Astrocyte (in vitro differentiated cells and primary cell): ENCODE measurements around the gene RHO. TPM values are rescaled to one million over a fixed set of nuclear protein-coding genes. Genes with fewer than 3 reads are reported as not detected.

Source experiments
- DNase-seq: peaks from one replicate; pipeline ENCODE4 v3.0.0-alpha.2; 2010; ENCODE audit warnings: low read depth
- FAIRE-seq: peaks from 2 replicates; lab custom pipeline; 2011; peaks lifted over from hg19 to GRCh38; lab: Jason Lieb, UNC
- H2AFZ ChIP-seq: 2 replicates; pipeline ENCODE4 v1.6.0; 2012; ENCODE audit warnings: low read depth, low read length, inconsistent platforms
- H3K27ac ChIP-seq: 2 replicates; pipeline ENCODE4 v1.5.1; 2011; ENCODE audit warnings: low read depth, low read length, inconsistent platforms
- H3K27me3 ChIP-seq: 2 replicates; pipeline ENCODE4 v1.6.0; 2011; ENCODE audit warnings: low read length, inconsistent platforms; ENCODE audit not compliant: insufficient read depth
- H3K36me3 ChIP-seq: 2 replicates; pipeline ENCODE4 v1.5.1; 2011; ENCODE audit warnings: low read length, inconsistent platforms; ENCODE audit not compliant: insufficient read depth
- H3K4me1 ChIP-seq: 2 replicates; pipeline ENCODE4 v1.5.1; 2011; ENCODE audit warnings: low read length, inconsistent platforms; ENCODE audit not compliant: insufficient read depth
- H3K4me2 ChIP-seq: 2 replicates; pipeline ENCODE4 v1.6.0; 2012; ENCODE audit warnings: low read length, inconsistent platforms
- H3K4me3 ChIP-seq: 2 replicates; pipeline ENCODE4 v1.5.1; 2011; ENCODE audit warnings: low read depth, mild to moderate bottlenecking, low read length, inconsistent platforms; ENCODE audit not compliant: insufficient read depth
- H3K79me2 ChIP-seq: 2 replicates; pipeline ENCODE4 v1.6.0; 2012; ENCODE audit warnings: mild to moderate bottlenecking, low read length, inconsistent platforms; ENCODE audit not compliant: insufficient read depth
- H3K9ac ChIP-seq: 2 replicates; pipeline ENCODE4 v1.6.0; 2012; ENCODE audit warnings: mild to moderate bottlenecking, low read length, inconsistent platforms
- H3K9me3 ChIP-seq: 2 replicates; pipeline ENCODE4 v1.5.1; 2012; ENCODE audit warnings: low read depth, mild to moderate bottlenecking, low read length, inconsistent platforms; ENCODE audit not compliant: insufficient read depth
- H4K20me1 ChIP-seq: 2 replicates; pipeline ENCODE4 v1.6.0; 2012; ENCODE audit warnings: low read length, inconsistent platforms; ENCODE audit not compliant: insufficient read depth
- H3K27ac Mint-ChIP-seq: one replicate; pipeline ENCODE4 v1.8.0; 2021; ENCODE audit warnings: mild to moderate bottlenecking, mixed read lengths; ENCODE audit not compliant: unreplicated experiment
- H3K27me3 Mint-ChIP-seq: one replicate; pipeline ENCODE4 v1.8.0; 2021; ENCODE audit warnings: low read depth, mixed read lengths; ENCODE audit not compliant: unreplicated experiment
- H3K36me3 Mint-ChIP-seq: one replicate; pipeline ENCODE4 v1.8.0; 2021; ENCODE audit warnings: low read depth, mixed read lengths; ENCODE audit not compliant: unreplicated experiment
- H3K4me1 Mint-ChIP-seq: one replicate; pipeline ENCODE4 v1.8.0; 2021; ENCODE audit warnings: low read depth, mixed read lengths; ENCODE audit not compliant: unreplicated experiment
- H3K4me3 Mint-ChIP-seq: one replicate; pipeline ENCODE4 v1.8.0; 2021; ENCODE audit warnings: mild to moderate bottlenecking, moderate library complexity, mixed read lengths; ENCODE audit not compliant: unreplicated experiment
- H3K9me3 Mint-ChIP-seq: one replicate; pipeline ENCODE4 v1.8.0; 2021; ENCODE audit warnings: mild to moderate bottlenecking, mixed read lengths; ENCODE audit not compliant: unreplicated experiment
- EZH2 ChIP-seq: IDR thresholded peaks from 2 replicates; pipeline ENCODE4 v1.6.1; 2012; ENCODE audit warnings: mild to moderate bottlenecking, low read length, inconsistent platforms; ENCODE audit not compliant: insufficient read depth
- total RNA-seq: library from RNA; stranded (reverse); gene quantifications from 2 replicates; pipeline ENCODE4 v1.2.1, GENCODE V29; 2021
- TF ChIP-seq, protein P1 (sequence below): IDR thresholded peaks from 2 replicates; pipeline ENCODE4 v1.5.1; 2011; ENCODE audit warnings: low read depth, mild to moderate bottlenecking, inconsistent platforms, low read length, moderate library complexity; ENCODE audit not compliant: insufficient read depth

Gene RHO
- total RNA-seq, 1 donor from 2014 or later = not detected

DNA sequence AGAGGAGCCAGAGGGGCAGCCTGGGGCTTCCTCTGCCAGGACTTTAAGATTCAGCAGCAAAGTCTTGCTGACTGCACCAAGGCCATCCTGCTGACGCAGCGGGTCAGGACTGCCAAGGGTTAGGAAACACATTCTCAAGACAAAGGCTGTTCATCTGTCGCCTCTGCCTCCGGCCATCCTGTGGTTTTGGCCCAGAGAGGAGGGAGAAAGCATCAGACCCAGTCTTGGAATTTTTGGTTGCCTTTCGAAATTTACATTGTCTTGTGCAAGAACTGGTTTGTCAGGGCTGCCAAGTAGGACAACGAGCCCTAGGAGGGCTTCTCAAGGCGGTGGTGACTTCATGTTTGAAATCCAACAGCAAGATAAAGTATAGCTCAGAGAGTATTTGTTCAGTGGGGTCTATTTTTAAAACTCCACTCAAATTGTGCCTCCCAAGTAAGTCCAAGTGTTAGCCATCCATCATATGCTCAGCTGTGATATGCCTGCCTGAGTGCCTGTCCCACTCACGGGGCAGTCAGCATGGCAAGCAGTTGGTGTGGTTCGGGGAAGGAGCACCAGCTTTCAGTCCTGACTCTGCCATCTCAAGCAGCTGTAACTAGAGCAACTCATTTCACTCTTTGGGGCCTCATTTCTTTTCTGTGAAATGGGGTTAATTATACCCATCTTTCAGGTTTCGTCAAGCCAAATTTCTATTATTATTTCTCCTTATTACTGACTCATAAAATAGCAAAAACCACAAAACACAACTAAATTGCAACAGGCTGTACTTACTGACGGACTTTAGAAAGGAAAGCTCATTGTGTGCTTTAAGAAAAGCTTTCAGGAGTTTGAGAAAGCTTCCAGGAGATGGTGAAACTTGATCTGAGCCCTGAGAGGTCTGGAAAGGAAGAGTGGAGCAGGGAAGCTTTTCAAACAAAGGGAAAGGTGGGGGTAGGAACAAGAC, 42.4 kb upstream of the RHO start:
- TF ChIP-seq, protein P1, sequence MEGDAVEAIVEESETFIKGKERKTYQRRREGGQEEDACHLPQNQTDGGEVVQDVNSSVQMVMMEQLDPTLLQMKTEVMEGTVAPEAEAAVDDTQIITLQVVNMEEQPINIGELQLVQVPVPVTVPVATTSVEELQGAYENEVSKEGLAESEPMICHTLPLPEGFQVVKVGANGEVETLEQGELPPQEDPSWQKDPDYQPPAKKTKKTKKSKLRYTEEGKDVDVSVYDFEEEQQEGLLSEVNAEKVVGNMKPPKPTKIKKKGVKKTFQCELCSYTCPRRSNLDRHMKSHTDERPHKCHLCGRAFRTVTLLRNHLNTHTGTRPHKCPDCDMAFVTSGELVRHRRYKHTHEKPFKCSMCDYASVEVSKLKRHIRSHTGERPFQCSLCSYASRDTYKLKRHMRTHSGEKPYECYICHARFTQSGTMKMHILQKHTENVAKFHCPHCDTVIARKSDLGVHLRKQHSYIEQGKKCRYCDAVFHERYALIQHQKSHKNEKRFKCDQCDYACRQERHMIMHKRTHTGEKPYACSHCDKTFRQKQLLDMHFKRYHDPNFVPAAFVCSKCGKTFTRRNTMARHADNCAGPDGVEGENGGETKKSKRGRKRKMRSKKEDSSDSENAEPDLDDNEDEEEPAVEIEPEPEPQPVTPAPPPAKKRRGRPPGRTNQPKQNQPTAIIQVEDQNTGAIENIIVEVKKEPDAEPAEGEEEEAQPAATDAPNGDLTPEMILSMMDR = no peak
- TF ChIP-seq EZH2 = no peak
- no peak overlapping the region for H3K4me3 Mint-ChIP-seq
- H3K27ac Mint-ChIP-seq = peak overlapping the region; percentile 66
- H3K27ac ChIP-seq = peak overlapping the region; percentile 63
- no peak overlapping the region for H2AFZ ChIP-seq
- H3K36me3 ChIP-seq = no peaks in the 10 kb centered on the region
- DNase-seq (peak; percentile 95), FAIRE-seq (no peak)
- no peaks in the 10 kb centered on the region for H3K9me3 Mint-ChIP-seq
- peaks cover 11% of the 10 kb centered on the region for H3K36me3 Mint-ChIP-seq
- no peaks in the 10 kb centered on the region for H3K79me2 ChIP-seq
- no peaks in the 10 kb centered on the region for H3K27me3 Mint-ChIP-seq
- H3K4me1 Mint-ChIP-seq = peaks cover 48% of the 10 kb centered on the region
- no peaks in the 10 kb centered on the region for H3K9me3 ChIP-seq
- H3K27me3 ChIP-seq = no peaks in the 10 kb centered on the region
- peak overlapping the region; percentile 47 for H3K9ac ChIP-seq
- H4K20me1 ChIP-seq = no peaks in the 10 kb centered on the region
- H3K4me3 ChIP-seq = no peak overlapping the region
- H3K4me2 ChIP-seq = peak overlapping the region; percentile 40
- peaks cover 38% of the 10 kb centered on the region for H3K4me1 ChIP-seq

DNA sequence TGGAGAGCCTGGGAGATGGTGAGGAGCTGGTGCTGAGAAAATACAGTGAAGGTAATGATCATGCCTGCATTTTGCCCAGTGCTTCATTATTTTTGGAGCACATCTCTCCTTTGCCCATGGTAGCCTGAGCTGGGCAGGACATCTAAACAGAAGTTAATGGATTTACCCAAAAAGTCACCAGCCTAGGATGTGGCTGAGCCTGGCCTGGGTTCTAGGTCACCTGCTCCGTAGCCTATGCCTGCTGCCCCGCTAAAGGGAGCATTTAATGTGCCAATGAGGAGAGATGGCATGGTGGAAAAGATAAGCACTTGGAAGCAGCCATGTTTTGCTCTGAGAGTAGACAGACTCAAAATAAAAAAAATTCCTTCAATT, 41.8 kb upstream of the RHO start:
- no peaks in the 10 kb centered on the region for H3K9me3 ChIP-seq
- peaks cover 31% of the 10 kb centered on the region for H3K4me1 ChIP-seq
- Mint-ChIP-seq H3K27ac (peak overlapping the region; percentile 27), H3K27me3 (no peaks in the 10 kb centered on the region), H3K4me1 (peaks cover 43% of the 10 kb centered on the region), H3K4me3 (no peak overlapping the region), H3K9me3 (no peaks in the 10 kb centered on the region), H3K36me3 (peaks cover 11% of the 10 kb centered on the region)
- H3K4me3 ChIP-seq = no peak overlapping the region
- FAIRE-seq (no peak), DNase-seq (no peak)
- no peaks in the 10 kb centered on the region for H3K36me3 ChIP-seq
- TF ChIP-seq EZH2 = no peak
- TF ChIP-seq, protein P1 = no peak
- no peaks in the 10 kb centered on the region for H3K79me2 ChIP-seq
- H3K27ac ChIP-seq = peak overlapping the region; percentile 63
- no peaks in the 10 kb centered on the region for H4K20me1 ChIP-seq
- H2AFZ ChIP-seq = no peak overlapping the region
- no peaks in the 10 kb centered on the region for H3K27me3 ChIP-seq
- peak overlapping the region; percentile 40 for H3K4me2 ChIP-seq
- peak overlapping the region; percentile 47 for H3K9ac ChIP-seq
